Esophagus muscularis mucosa (tissue), 4 donors: ENCODE results near the gene COPE. TPM values are rescaled to one million over a fixed set of nuclear protein-coding genes. Genes with fewer than 3 reads are reported as not detected.

Source experiments
- DNase-seq: peaks from one replicate; pipeline ENCODE4 v3.0.0-alpha.2; 2017; ENCODE audit errors: extremely low spot score
- H3K27ac ChIP-seq, 4 donors: fragments of 200-600 bp; sonication (generic); replicated peaks in 1 of 4; 1 replicate in 3 of 4; 2 replicates in 1 of 4; pipeline ENCODE4 v1.5.1; 2016 to 2019; ENCODE audit warnings: mild to moderate bottlenecking in 1 of 4
- H3K27me3 ChIP-seq, 4 donors: fragments of 200-600 bp; sonication (generic); one replicate each; pipeline versions ENCODE4 v1.5.1 to v1.6.0; 2016 to 2019
- H3K36me3 ChIP-seq, 4 donors: fragments of 200-600 bp; sonication (generic); one replicate each; pipeline ENCODE4 v1.5.1; 2016 to 2019
- H3K4me1 ChIP-seq, 4 donors: fragments of 200-600 bp; sonication (generic); one replicate each; pipeline ENCODE4 v1.5.1; 2016 to 2019
- H3K4me3 ChIP-seq, 4 donors: fragments of 200-600 bp; sonication (generic); 1 replicate in 2 of 4; 2 replicates in 2 of 4; pipeline ENCODE4 v1.5.1; 2016 to 2019; ENCODE audit warnings: mild to moderate bottlenecking in 4 of 4, moderate library complexity in 1 of 4
- H3K9me3 ChIP-seq, 4 donors: fragments of 200-600 bp; sonication (generic); 1 replicate in 3 of 4; 2 replicates in 1 of 4; pipeline ENCODE4 v1.5.1; 2016 to 2019
- CTCF ChIP-seq, 3 experiments: fragments of 200-600 bp in 2 of 3; fragments of 450-650 bp in 1 of 3; sonication (generic) in 2 of 3; IDR thresholded peaks; one replicate each; pipeline ENCODE4 v1.5.1; 2017 to 2019; ENCODE audit warnings: antibody characterized with exemption in 3 of 3, mild to moderate bottlenecking in 2 of 3, moderate library complexity in 1 of 3
- EP300 ChIP-seq: sonication (generic); formaldehyde crosslinking; IDR thresholded peaks from one replicate; pipeline ENCODE4 v1.6.1; 2017; ENCODE audit warnings: antibody characterized with exemption
- POLR2A ChIP-seq: fragments of 450-650 bp; IDR thresholded peaks from one replicate; pipeline ENCODE4 v1.6.1; 2017; ENCODE audit warnings: antibody characterized with exemption, moderate library complexity, mild to moderate bottlenecking, low read depth
- POLR2AphosphoS5 ChIP-seq, 2 donors: sonication (generic); formaldehyde crosslinking; IDR thresholded peaks; one replicate each; pipeline ENCODE4 v1.6.1; 2017; ENCODE audit warnings: antibody characterized with exemption in 2 of 2
- WGBS: methylation state at CpG from one replicate; pipeline ENCODE4 v1.1.5; 2018; 5-methylcytosine and 5-hydroxymethylcytosine counted together
- intact Hi-C: fragments of 100-400 bp; cut with DNase I; formaldehyde crosslinking; loops from one replicate; pipeline ENCODE4 v1.15.1; 2023
- total RNA-seq, 4 donors: library from RNA; depleted of rRNA; stranded (reverse); fragments of >200 nt; gene quantifications; one replicate each; pipeline versions ENCODE4 v1.1.0 to v1.2.1, GENCODE V29; 2016

Gene COPE
- 100 to 1,000 TPM; 173 to 231 (median 210) TPM for total RNA-seq

GRCh38 chr19:18919086-18919899 is at the start of gene COPE, which contains the start of gene DDX49:
TSS of gene COPE (minus strand) at chr19:18919387. CDS start at chr19:18919348, 39 bp downstream.
TSS of gene DDX49 (plus strand) at chr19:18919715. CDS start at chr19:18919742, 27 bp downstream.
- intact Hi-C loops, result no loop called here
- peak; percentile 100 for DNase-seq

GRCh38 chr19:18967358-18968146 is 48.4 kb upstream of the COPE start:
- peak overlapping the region; percentile 53 to 62 (median 56) for H3K27ac ChIP-seq
- no peak for DNase-seq
- peaks cover 0 to 14% (median 0%) of the 10 kb centered on the region in 4 donors for H3K27me3 ChIP-seq
- TF ChIP-seq POLR2AphosphoS5 (IDR thresholded peaks at IDR 0.05) (peak; percentile 12 to 72), POLR2A (no peak)
- no peak overlapping the region for H3K4me3 ChIP-seq
- WGBS, result 43% methylated on average over 11 of the region's 11 CpGs
- H3K4me1 ChIP-seq, result peaks cover 11 to 22% (median 17%) of the 10 kb centered on the region in 4 donors
- no peaks in the 10 kb centered on the region for H3K36me3 ChIP-seq
- intact Hi-C loops, result no loop called here
- no peaks in the 10 kb centered on the region for H3K9me3 ChIP-seq

More at GRCh38 chr19:18919086-18919899, at the start of gene COPE, which contains the start of gene DDX49:
- Histone ChIP-seq H3K4me1 (peaks cover 29 to 61% (median 41%) of the 10 kb centered on the region in 4 donors), H3K9me3 (no peaks in the 10 kb centered on the region), H3K27ac (peak within 1 kb of the TSS; percentile 83 to 94 (median 88)), H3K36me3 (peaks cover 26 to 52% (median 38%) of the 10 kb centered on the region in 4 donors), H3K27me3 (no peaks in the 10 kb centered on the region), H3K4me3 (peak within 1 kb of the TSS; percentile 75 to 98 (median 96))
- TF ChIP-seq EP300 (no peak), POLR2AphosphoS5 (IDR thresholded peaks at IDR 0.05) (peak; percentile 85 to 94), POLR2A (peak; percentile 79), CTCF (IDR thresholded peaks at IDR 0.05) (peak in 2 of 3 experiments; percentile 20 to 33)
- WGBS, result 0% methylated on average over 46 of the region's 72 CpGs

- no peaks in the 10 kb centered on the region for H3K36me3 ChIP-seq
- peaks cover 0 to 26% (median 0%) of the 10 kb centered on the region in 4 donors for H3K27me3 ChIP-seq
- H3K4me3 ChIP-seq, result no peak overlapping the region
- TF ChIP-seq POLR2AphosphoS5 (IDR thresholded peaks at IDR 0.05) (no peak), POLR2A (no peak), CTCF (IDR thresholded peaks at IDR 0.05) (no peak), EP300 (no peak)
- H3K27ac ChIP-seq, result peak overlapping the region in 2 of 4 donors; percentile 31 to 54
- intact Hi-C loops, result no loop called here
- peaks cover 4 to 18% (median 15%) of the 10 kb centered on the region in 4 donors for H3K4me1 ChIP-seq
- no peak for DNase-seq
- WGBS, result 58% methylated on average over 4 of the region's 4 CpGs
- H3K9me3 ChIP-seq, result no peaks in the 10 kb centered on the region
Observed at GRCh38 chr19:18966307-18966706, 47.1 kb upstream of the COPE start.

- Histone ChIP-seq H3K9me3 (no peaks in the 10 kb centered on the region), H3K4me1 (peaks cover 2 to 12% (median 3%) of the 10 kb centered on the region in 4 donors), H3K27ac (no peak overlapping the region), H3K4me3 (no peak overlapping the region), H3K27me3 (peaks cover 0 to 35% (median 0%) of the 10 kb centered on the region in 4 donors), H3K36me3 (no peaks in the 10 kb centered on the region)
- 89% methylated on average over 9 of the region's 9 CpGs for WGBS
- intact Hi-C loops, result no loop called here
- TF ChIP-seq POLR2AphosphoS5 (IDR thresholded peaks at IDR 0.05) (no peak), POLR2A (no peak), CTCF (IDR thresholded peaks at IDR 0.05) (no peak), EP300 (no peak)
- no peak for DNase-seq
Observed at GRCh38 chr19:18964121-18964520, 44.9 kb upstream of the COPE start.
